Measurements from ENCODE around the gene P2RY11.

DNA sequence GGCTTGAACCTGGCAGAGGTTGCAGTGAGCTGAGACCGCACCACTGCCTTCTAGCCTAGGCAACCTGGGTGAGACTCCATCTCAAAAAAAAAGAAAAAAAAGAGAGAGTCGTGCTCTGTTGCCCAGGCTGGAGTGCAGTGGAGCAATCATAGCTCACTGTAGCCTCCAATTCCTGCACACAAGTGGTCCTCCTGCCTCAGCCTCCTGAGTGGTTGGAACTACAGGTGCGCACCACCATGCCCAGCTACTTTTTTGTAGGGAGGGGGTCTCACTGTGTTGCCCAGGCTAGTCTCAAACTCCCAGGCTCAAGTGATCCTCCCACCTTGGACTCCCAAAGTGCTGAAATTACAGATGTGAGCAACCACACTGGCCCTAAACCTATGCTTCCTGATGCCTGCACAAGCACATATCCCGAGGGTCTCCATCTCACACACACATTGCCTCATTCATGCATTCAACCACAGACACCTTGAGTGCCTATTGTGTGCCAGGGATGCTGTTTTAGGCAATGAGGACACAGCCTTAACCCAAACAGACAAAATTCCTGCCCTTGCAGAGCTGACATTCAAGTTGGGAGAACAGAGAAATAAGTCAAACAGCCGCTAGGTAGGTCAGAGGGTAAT, 11.2 kb upstream of the P2RY11 start:
- TF ChIP-seq, protein P1, sequence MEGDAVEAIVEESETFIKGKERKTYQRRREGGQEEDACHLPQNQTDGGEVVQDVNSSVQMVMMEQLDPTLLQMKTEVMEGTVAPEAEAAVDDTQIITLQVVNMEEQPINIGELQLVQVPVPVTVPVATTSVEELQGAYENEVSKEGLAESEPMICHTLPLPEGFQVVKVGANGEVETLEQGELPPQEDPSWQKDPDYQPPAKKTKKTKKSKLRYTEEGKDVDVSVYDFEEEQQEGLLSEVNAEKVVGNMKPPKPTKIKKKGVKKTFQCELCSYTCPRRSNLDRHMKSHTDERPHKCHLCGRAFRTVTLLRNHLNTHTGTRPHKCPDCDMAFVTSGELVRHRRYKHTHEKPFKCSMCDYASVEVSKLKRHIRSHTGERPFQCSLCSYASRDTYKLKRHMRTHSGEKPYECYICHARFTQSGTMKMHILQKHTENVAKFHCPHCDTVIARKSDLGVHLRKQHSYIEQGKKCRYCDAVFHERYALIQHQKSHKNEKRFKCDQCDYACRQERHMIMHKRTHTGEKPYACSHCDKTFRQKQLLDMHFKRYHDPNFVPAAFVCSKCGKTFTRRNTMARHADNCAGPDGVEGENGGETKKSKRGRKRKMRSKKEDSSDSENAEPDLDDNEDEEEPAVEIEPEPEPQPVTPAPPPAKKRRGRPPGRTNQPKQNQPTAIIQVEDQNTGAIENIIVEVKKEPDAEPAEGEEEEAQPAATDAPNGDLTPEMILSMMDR (IDR thresholded peaks at IDR 0.05; ENCODE audit: low read depth, low read length, missing input control), result no peak
- TF ChIP-seq JUND (IDR thresholded peaks at IDR 0.05) (no peak), RAD21 (IDR thresholded peaks at IDR 0.05) (no peak), RXRA (IDR thresholded peaks at IDR 0.05) (no peak), TAF1 (conservative IDR thresholded peaks at IDR 0.05) (no peak), YY1 (IDR thresholded peaks at IDR 0.05) (no peak), SP1 (IDR thresholded peaks at IDR 0.05) (no peak), HNF4G (IDR thresholded peaks at IDR 0.05) (no peak)
- TF ChIP-seq, protein P2, sequence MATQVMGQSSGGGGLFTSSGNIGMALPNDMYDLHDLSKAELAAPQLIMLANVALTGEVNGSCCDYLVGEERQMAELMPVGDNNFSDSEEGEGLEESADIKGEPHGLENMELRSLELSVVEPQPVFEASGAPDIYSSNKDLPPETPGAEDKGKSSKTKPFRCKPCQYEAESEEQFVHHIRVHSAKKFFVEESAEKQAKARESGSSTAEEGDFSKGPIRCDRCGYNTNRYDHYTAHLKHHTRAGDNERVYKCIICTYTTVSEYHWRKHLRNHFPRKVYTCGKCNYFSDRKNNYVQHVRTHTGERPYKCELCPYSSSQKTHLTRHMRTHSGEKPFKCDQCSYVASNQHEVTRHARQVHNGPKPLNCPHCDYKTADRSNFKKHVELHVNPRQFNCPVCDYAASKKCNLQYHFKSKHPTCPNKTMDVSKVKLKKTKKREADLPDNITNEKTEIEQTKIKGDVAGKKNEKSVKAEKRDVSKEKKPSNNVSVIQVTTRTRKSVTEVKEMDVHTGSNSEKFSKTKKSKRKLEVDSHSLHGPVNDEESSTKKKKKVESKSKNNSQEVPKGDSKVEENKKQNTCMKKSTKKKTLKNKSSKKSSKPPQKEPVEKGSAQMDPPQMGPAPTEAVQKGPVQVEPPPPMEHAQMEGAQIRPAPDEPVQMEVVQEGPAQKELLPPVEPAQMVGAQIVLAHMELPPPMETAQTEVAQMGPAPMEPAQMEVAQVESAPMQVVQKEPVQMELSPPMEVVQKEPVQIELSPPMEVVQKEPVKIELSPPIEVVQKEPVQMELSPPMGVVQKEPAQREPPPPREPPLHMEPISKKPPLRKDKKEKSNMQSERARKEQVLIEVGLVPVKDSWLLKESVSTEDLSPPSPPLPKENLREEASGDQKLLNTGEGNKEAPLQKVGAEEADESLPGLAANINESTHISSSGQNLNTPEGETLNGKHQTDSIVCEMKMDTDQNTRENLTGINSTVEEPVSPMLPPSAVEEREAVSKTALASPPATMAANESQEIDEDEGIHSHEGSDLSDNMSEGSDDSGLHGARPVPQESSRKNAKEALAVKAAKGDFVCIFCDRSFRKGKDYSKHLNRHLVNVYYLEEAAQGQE (IDR thresholded peaks at IDR 0.05), result no peak
- TF ChIP-seq, protein P3, sequence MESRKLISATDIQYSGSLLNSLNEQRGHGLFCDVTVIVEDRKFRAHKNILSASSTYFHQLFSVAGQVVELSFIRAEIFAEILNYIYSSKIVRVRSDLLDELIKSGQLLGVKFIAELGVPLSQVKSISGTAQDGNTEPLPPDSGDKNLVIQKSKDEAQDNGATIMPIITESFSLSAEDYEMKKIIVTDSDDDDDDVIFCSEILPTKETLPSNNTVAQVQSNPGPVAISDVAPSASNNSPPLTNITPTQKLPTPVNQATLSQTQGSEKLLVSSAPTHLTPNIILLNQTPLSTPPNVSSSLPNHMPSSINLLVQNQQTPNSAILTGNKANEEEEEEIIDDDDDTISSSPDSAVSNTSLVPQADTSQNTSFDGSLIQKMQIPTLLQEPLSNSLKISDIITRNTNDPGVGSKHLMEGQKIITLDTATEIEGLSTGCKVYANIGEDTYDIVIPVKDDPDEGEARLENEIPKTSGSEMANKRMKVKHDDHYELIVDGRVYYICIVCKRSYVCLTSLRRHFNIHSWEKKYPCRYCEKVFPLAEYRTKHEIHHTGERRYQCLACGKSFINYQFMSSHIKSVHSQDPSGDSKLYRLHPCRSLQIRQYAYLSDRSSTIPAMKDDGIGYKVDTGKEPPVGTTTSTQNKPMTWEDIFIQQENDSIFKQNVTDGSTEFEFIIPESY (IDR thresholded peaks at IDR 0.05), result no peak

Measured in liver (tissue), 3 donors.